PC-3 (cell line): ENCODE data around the gene SOX5. TPM values are rescaled to one million over a fixed set of nuclear protein-coding genes. Genes with fewer than 3 reads are reported as not detected.

ENCODE experiments used
- ATAC-seq: fragments of 200-7000 bp; cut with Tn5 transposase; 2 replicates; pipeline ENCODE4 v1.9.1; 2020; ENCODE audit warnings: mild to moderate bottlenecking, moderate library complexity
- BruUV-seq: library from RNA; stranded (reverse); fragments of 400-500 nt; replicated peaks from 2 replicates; lab custom pipeline; 2021; lab: Mats Ljungman, UMichigan
- CTCF ChIA-PET: fragments of 300-600 bp; sonication (Branson Sonifier 250); formaldehyde crosslinking; loops from one replicate; lab custom pipeline; 2022; ENCODE audit warnings: antibody characterized with exemption; lab: Charles Lee
- POLR2A ChIA-PET: fragments of 300-600 bp; sonication (Branson Sonifier 250); formaldehyde crosslinking; loops from one replicate; lab custom pipeline; 2022; ENCODE audit warnings: antibody characterized with exemption; ENCODE audit not compliant: unreplicated experiment; lab: Charles Lee
- DNase-seq: peaks from one replicate; pipeline ENCODE4 v3.0.0-alpha.2; 2015
- H2AFZ ChIP-seq: fragments of 300-600 bp; sonication (generic); 2 replicates; pipeline ENCODE4 v1.6.0; 2016; ENCODE audit warnings: antibody characterized with exemption, low read length
- H3F3A ChIP-seq: fragments of 300-600 bp; sonication (generic); one replicate; pipeline ENCODE4 v1.6.0; 2017; ENCODE audit warnings: antibody characterized with exemption, low read length, control low read depth, mild to moderate bottlenecking; ENCODE audit not compliant: unreplicated experiment
- H3K27ac ChIP-seq: fragments of 300-600 bp; sonication (generic); 2 replicates; pipeline ENCODE4 v1.5.1; 2016; ENCODE audit warnings: mild to moderate bottlenecking, low read length
- H3K27me3 ChIP-seq: fragments of 300-600 bp; sonication (generic); 2 replicates; pipeline ENCODE4 v1.6.1; 2016; ENCODE audit warnings: low read length, mixed read lengths
- H3K36me3 ChIP-seq: fragments of 300-600 bp; sonication (generic); 2 replicates; pipeline ENCODE4 v1.6.1; 2016; ENCODE audit warnings: low read depth, mixed run types, low read length, mixed read lengths
- H3K4me1 ChIP-seq: fragments of 300-600 bp; sonication (generic); 2 replicates; pipeline ENCODE4 v1.5.1; 2016; ENCODE audit warnings: low read length; ENCODE audit not compliant: insufficient read depth
- H3K4me2 ChIP-seq: fragments of 300-600 bp; sonication (generic); 2 replicates; pipeline ENCODE4 v1.6.0; 2016; ENCODE audit warnings: low read length
- H3K4me3 ChIP-seq: fragments of 300-600 bp; sonication (generic); 2 replicates; pipeline ENCODE4 v1.5.1; 2016; ENCODE audit warnings: mild to moderate bottlenecking, low read length, mixed read lengths
- H3K79me2 ChIP-seq: fragments of 300-600 bp; sonication (generic); 2 replicates; pipeline ENCODE4 v1.6.1; 2017; ENCODE audit warnings: low read length, mixed read lengths
- H3K9ac ChIP-seq: fragments of 300-600 bp; sonication (generic); 2 replicates; pipeline ENCODE4 v1.6.0; 2016; ENCODE audit warnings: mild to moderate bottlenecking, low read length
- H3K9me2 ChIP-seq: fragments of 300-600 bp; sonication (generic); replicated peaks from 2 replicates; pipeline ENCODE4 v1.6.1; 2016; ENCODE audit warnings: mixed run types, low read length, mixed read lengths
- H3K9me3 ChIP-seq: fragments of 300-600 bp; sonication (generic); 2 replicates; pipeline ENCODE4 v1.6.1; 2016; ENCODE audit warnings: low read length, mixed read lengths
- H4K20me1 ChIP-seq: fragments of 300-600 bp; sonication (generic); 2 replicates; pipeline ENCODE4 v1.6.1; 2016; ENCODE audit warnings: low read length, mixed read lengths
- EZH2 ChIP-seq: fragments of 300-600 bp; sonication (generic); IDR thresholded peaks from one replicate; pipeline ENCODE4 v1.6.1; 2017; ENCODE audit warnings: antibody characterized with exemption, mild to moderate bottlenecking, low read length; ENCODE audit not compliant: unreplicated experiment
- EZH2phosphoT487 ChIP-seq: fragments of 300-600 bp; sonication (generic); IDR thresholded peaks from 2 replicates; pipeline ENCODE4 v1.6.1; 2018; ENCODE audit warnings: mild to moderate bottlenecking, antibody characterized with exemption, low read length, borderline replicate concordance
- intact Hi-C: fragments of 100-400 bp; cut with micrococcal nuclease; formaldehyde crosslinking; loops from 2 replicates; pipeline ENCODE4 v1.9.0; 2023
- total RNA-seq: library from RNA; depleted of rRNA; stranded (reverse); fragments of >200 nt; gene quantifications from 2 replicates; pipeline ENCODE4 v1.2.3, GENCODE V29; 2014
- TF ChIP-seq, protein P1 (sequence below): fragments of 300-600 bp; sonication (generic); conservative IDR thresholded peaks from 2 replicates; pipeline ENCODE4 v1.5.1; 2017; ENCODE audit warnings: antibody characterized with exemption, low read depth, mild to moderate bottlenecking, low read length

SOX5 gene
- total RNA-seq, 1 experiment from 2014 or later, result not detected

DNA sequence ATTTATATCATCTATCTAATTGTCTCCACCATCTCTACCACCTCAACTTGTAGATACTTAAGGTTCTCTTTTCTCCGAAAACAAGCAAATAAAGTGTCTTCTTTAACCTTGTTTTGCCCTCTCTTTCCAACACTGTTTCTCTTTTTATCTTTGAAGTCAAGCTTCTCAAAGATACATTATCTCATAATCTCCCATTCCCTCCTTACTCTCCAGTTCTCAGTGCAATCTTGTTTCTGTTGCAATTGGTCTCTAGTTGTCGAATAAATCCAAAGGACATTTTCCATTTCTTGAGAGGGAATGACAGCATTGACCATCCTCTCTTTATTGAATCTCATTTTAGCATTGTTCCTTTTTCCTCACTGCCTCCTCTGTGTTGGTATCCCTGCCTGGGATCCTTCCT is 383.3 kb downstream of the SOX5 start:
- Histone ChIP-seq H3K4me3 (no peak overlapping the region), H3K27ac (no peak overlapping the region), H3K79me2 (no peaks in the 10 kb centered on the region), H3K27me3 (no peaks in the 10 kb centered on the region), H3K4me1 (no peaks in the 10 kb centered on the region), H3K9me2 (no peaks in the 10 kb centered on the region), H2AFZ (no peak overlapping the region), H3K9ac (no peak overlapping the region), H3K36me3 (no peaks in the 10 kb centered on the region), H4K20me1 (no peaks in the 10 kb centered on the region), H3K9me3 (no peaks in the 10 kb centered on the region), H3F3A (no peaks in the 10 kb centered on the region), H3K4me2 (no peak overlapping the region)
- ChIA-PET CTCF (no interaction called here), POLR2A (no interaction called here)
- DNase-seq, result no peak
- no TSS peak for BruUV-seq
- no peak for TF ChIP-seq EZH2
- TF ChIP-seq, protein P1, sequence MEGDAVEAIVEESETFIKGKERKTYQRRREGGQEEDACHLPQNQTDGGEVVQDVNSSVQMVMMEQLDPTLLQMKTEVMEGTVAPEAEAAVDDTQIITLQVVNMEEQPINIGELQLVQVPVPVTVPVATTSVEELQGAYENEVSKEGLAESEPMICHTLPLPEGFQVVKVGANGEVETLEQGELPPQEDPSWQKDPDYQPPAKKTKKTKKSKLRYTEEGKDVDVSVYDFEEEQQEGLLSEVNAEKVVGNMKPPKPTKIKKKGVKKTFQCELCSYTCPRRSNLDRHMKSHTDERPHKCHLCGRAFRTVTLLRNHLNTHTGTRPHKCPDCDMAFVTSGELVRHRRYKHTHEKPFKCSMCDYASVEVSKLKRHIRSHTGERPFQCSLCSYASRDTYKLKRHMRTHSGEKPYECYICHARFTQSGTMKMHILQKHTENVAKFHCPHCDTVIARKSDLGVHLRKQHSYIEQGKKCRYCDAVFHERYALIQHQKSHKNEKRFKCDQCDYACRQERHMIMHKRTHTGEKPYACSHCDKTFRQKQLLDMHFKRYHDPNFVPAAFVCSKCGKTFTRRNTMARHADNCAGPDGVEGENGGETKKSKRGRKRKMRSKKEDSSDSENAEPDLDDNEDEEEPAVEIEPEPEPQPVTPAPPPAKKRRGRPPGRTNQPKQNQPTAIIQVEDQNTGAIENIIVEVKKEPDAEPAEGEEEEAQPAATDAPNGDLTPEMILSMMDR, result no peak
- TF ChIP-seq EZH2phosphoT487, result no peak
- ATAC-seq, result no peak
- intact Hi-C loops, result no loop called here

GRCh38 chr12:23564451-23565152 is 384.9 kb downstream of the SOX5 start:
- Histone ChIP-seq H3K27ac (no peak overlapping the region), H3K4me1 (no peaks in the 10 kb centered on the region), H2AFZ (no peak overlapping the region), H3K79me2 (no peaks in the 10 kb centered on the region), H3K4me2 (no peak overlapping the region), H3K9me2 (no peaks in the 10 kb centered on the region), H3F3A (no peaks in the 10 kb centered on the region), H4K20me1 (no peaks in the 10 kb centered on the region), H3K4me3 (no peak overlapping the region), H3K9ac (no peak overlapping the region), H3K27me3 (no peaks in the 10 kb centered on the region), H3K9me3 (no peaks in the 10 kb centered on the region), H3K36me3 (no peaks in the 10 kb centered on the region)
- no TSS peak for BruUV-seq
- DNase-seq (no peak), ATAC-seq (no peak)
- POLR2A ChIA-PET, result no interaction called here
- CTCF ChIA-PET, result no interaction called here
- TF ChIP-seq, protein P1, result no peak
- TF ChIP-seq EZH2 (no peak), EZH2phosphoT487 (no peak)
- intact Hi-C loops, result no loop called here
